IMR-90 (cell line): ENCODE results near the gene OR13C5. TPM values are rescaled to one million over a fixed set of nuclear protein-coding genes. Genes with fewer than 3 reads are reported as not detected.

Experiments used
- ATAC-seq: fragments of 200-7000 bp; cut with Tn5 transposase; 2 replicates; pipeline ENCODE4 v1.9.1; 2020; ENCODE audit warnings: low read depth, mild to moderate bottlenecking, moderate library complexity
- BruUV-seq: library from RNA; stranded (reverse); fragments of 400-500 nt; replicated peaks from 2 replicates; lab custom pipeline; 2021; lab: Mats Ljungman, UMichigan
- CTCF ChIA-PET: fragments of 300-600 bp; formaldehyde crosslinking; extraction: SDS; loops from one replicate; lab custom pipeline; 2021; ENCODE audit warnings: antibody characterized with exemption; lab: Yijun Ruan, JAX
- POLR2A ChIA-PET: fragments of 300-600 bp; sonication (Branson Sonifier 250); formaldehyde crosslinking; loops from one replicate; lab custom pipeline; 2022; ENCODE audit warnings: antibody characterized with exemption; ENCODE audit not compliant: unreplicated experiment; lab: Charles Lee
- DNase-seq: peaks from one replicate; pipeline ENCODE4 v3.0.0; 2013
- H2AFZ ChIP-seq: replicated peaks from 2 replicates; pipeline ENCODE3; 2013; ENCODE audit warnings: low read length, mild to moderate bottlenecking; ENCODE audit not compliant: poor library complexity
- H2AK5ac ChIP-seq: 2 replicates; pipeline ENCODE4 v1.6.1; 2013; ENCODE audit warnings: low read depth, low read length, inconsistent platforms
- H2AK9ac ChIP-seq: replicated peaks from 2 replicates; pipeline ENCODE3; 2013; ENCODE audit warnings: mild to moderate bottlenecking, low read depth, low read length, moderate library complexity; ENCODE audit not compliant: poor library complexity
- H2BK120ac ChIP-seq: 2 replicates; pipeline ENCODE4 v1.6.1; 2013; ENCODE audit warnings: low read depth, low read length, inconsistent platforms
- H2BK15ac ChIP-seq: 3 replicates; pipeline ENCODE4 v1.6.1; 2013; ENCODE audit warnings: low read depth, low read length, inconsistent platforms
- H2BK20ac ChIP-seq: 2 replicates; pipeline ENCODE4 v1.6.1; 2013; ENCODE audit warnings: low read depth, mild to moderate bottlenecking, inconsistent platforms, low read length, moderate library complexity
- H2BK5ac ChIP-seq: 2 replicates; pipeline ENCODE4 v1.6.1; 2013; ENCODE audit warnings: mild to moderate bottlenecking, low read depth, low read length, inconsistent platforms; ENCODE audit not compliant: poor library complexity, severe bottlenecking
- H3K14ac ChIP-seq: replicated peaks from 2 replicates; pipeline ENCODE4 v1.6.1; 2013; ENCODE audit warnings: low read depth, low read length, inconsistent platforms
- H3K18ac ChIP-seq: 2 replicates; pipeline ENCODE4 v1.6.1; 2013; ENCODE audit warnings: low read depth, low read length, control low read depth
- H3K23ac ChIP-seq: 2 replicates; pipeline ENCODE4 v1.6.1; 2013; ENCODE audit warnings: low read depth, low read length, inconsistent platforms
- H3K27ac ChIP-seq: 2 replicates; pipeline ENCODE4 v1.5.1; 2013; ENCODE audit warnings: mild to moderate bottlenecking, control low read depth, low read length; ENCODE audit not compliant: insufficient read depth
- H3K27me3 ChIP-seq: 2 replicates; pipeline ENCODE4 v1.6.1; 2013; ENCODE audit warnings: low read length; ENCODE audit not compliant: control insufficient read depth, insufficient read depth
- H3K36me3 ChIP-seq: 2 replicates; pipeline ENCODE4 v1.6.1; 2013; ENCODE audit warnings: low read length, mixed read lengths; ENCODE audit not compliant: control insufficient read depth, insufficient read depth
- H3K4ac ChIP-seq: 2 replicates; pipeline ENCODE4 v1.6.1; 2013; ENCODE audit warnings: low read depth, low read length, inconsistent platforms
- H3K4me1 ChIP-seq: 2 replicates; pipeline ENCODE4 v1.6.1; 2013; ENCODE audit warnings: low read length, mixed read lengths; ENCODE audit not compliant: control insufficient read depth, insufficient read depth
- H3K4me2 ChIP-seq: 2 replicates; pipeline ENCODE4 v1.6.1; 2013; ENCODE audit warnings: low read depth, mild to moderate bottlenecking, control low read depth, low read length, moderate library complexity
- H3K4me3 ChIP-seq: 2 replicates; pipeline ENCODE4 v1.5.1; 2013; ENCODE audit warnings: low read depth, mild to moderate bottlenecking, control low read depth, low read length, moderate library complexity; ENCODE audit not compliant: insufficient read depth
- H3K56ac ChIP-seq: 2 replicates; pipeline ENCODE4 v1.6.1; 2013; ENCODE audit warnings: low read length, inconsistent platforms; ENCODE audit not compliant: insufficient read depth; ENCODE audit errors: extremely low read depth
- H3K79me1 ChIP-seq, 2 experiments: 2 replicates each; pipeline ENCODE4 v1.6.1; 2013; ENCODE audit warnings: low read length in 2 of 2, inconsistent platforms in 1 of 2, low read depth in 1 of 2
- H3K9ac ChIP-seq: 2 replicates; pipeline ENCODE4 v1.6.1; 2013; ENCODE audit warnings: low read depth, low read length, control low read depth
- H3K9me1 ChIP-seq: 2 replicates; pipeline ENCODE4 v1.6.1; 2013; ENCODE audit warnings: low read length, inconsistent platforms; ENCODE audit not compliant: insufficient read depth
- H3K9me3 ChIP-seq: 2 replicates; pipeline ENCODE4 v1.6.1; 2013; ENCODE audit warnings: low read length; ENCODE audit not compliant: control insufficient read depth, insufficient read depth
- H4K20me1 ChIP-seq: 2 replicates; pipeline ENCODE4 v1.6.1; 2013; ENCODE audit warnings: low read length, inconsistent platforms; ENCODE audit not compliant: insufficient read depth
- H4K5ac ChIP-seq: 2 replicates; pipeline ENCODE4 v1.6.1; 2013; ENCODE audit warnings: mild to moderate bottlenecking, low read depth, low read length, control low read depth
- H4K8ac ChIP-seq, 2 experiments: 2 replicates each; pipeline ENCODE4 v1.6.1; 2013; ENCODE audit warnings: low read depth in 2 of 2, low read length in 2 of 2, control low read depth in 1 of 2, inconsistent platforms in 1 of 2
- H4K91ac ChIP-seq: 2 replicates; pipeline ENCODE4 v1.6.1; 2013; ENCODE audit warnings: low read depth, low read length, inconsistent platforms; ENCODE audit not compliant: insufficient read depth
- BHLHE40 ChIP-seq: fragments of 150-350 bp; IDR thresholded peaks from 2 replicates; pipeline ENCODE4 v1.6.1; 2016; ENCODE audit warnings: mild to moderate bottlenecking, low read depth, low read length
- CEBPB ChIP-seq: IDR thresholded peaks from 2 replicates; pipeline ENCODE4 v1.6.1; 2012; ENCODE audit warnings: low read depth, low read length, improper control_type of control experiment
- CHD1 ChIP-seq: IDR thresholded peaks from 2 replicates; pipeline ENCODE4 v1.6.1; 2012; ENCODE audit warnings: low read depth, low read length, improper control_type of control experiment
- CTCF ChIP-seq: conservative IDR thresholded peaks from 2 replicates; pipeline ENCODE4 v1.5.1; 2012; ENCODE audit warnings: mild to moderate bottlenecking, low read depth, low read length, improper control_type of control experiment
- FOS ChIP-seq: fragments of 150-350 bp; IDR thresholded peaks from 2 replicates; pipeline ENCODE4 v1.6.1; 2016; ENCODE audit warnings: low read depth, low read length
- MAFK ChIP-seq: IDR thresholded peaks from 2 replicates; pipeline ENCODE4 v1.6.1; 2012; ENCODE audit warnings: low read depth, low read length, improper control_type of control experiment
- MAZ ChIP-seq: IDR thresholded peaks from 2 replicates; pipeline ENCODE4 v1.6.1; 2012; ENCODE audit warnings: low read depth, mild to moderate bottlenecking, low read length, improper control_type of control experiment, moderate library complexity, borderline replicate concordance
- MXI1 ChIP-seq: IDR thresholded peaks from 2 replicates; pipeline ENCODE4 v1.6.1; 2012; ENCODE audit warnings: low read depth, mild to moderate bottlenecking, low read length, moderate library complexity, borderline replicate concordance
- NFE2L2 ChIP-seq: fragments of 150-350 bp; IDR thresholded peaks from 2 replicates; pipeline ENCODE4 v1.6.1; 2016; ENCODE audit warnings: low read depth, mild to moderate bottlenecking, low read length
- POLR2A ChIP-seq: IDR thresholded peaks from 2 replicates; pipeline ENCODE4 v1.6.1; 2012; ENCODE audit warnings: mild to moderate bottlenecking, low read depth, low read length
- RAD21 ChIP-seq: IDR thresholded peaks from 2 replicates; pipeline ENCODE4 v1.6.1; 2012; ENCODE audit warnings: low read length, improper control_type of control experiment
- RCOR1 ChIP-seq: IDR thresholded peaks from 2 replicates; pipeline ENCODE4 v1.6.1; 2012; ENCODE audit warnings: mild to moderate bottlenecking, low read length, improper control_type of control experiment; ENCODE audit not compliant: insufficient replicate concordance
- RFX5 ChIP-seq: IDR thresholded peaks from 2 replicates; pipeline ENCODE4 v1.8.0; 2012; ENCODE audit warnings: low read depth, mild to moderate bottlenecking, low read length, moderate library complexity
- SMC3 ChIP-seq: fragments of 150-350 bp; IDR thresholded peaks from 2 replicates; pipeline ENCODE4 v1.6.1; 2016; ENCODE audit warnings: low read depth, mild to moderate bottlenecking, antibody characterized with exemption, low read length, moderate library complexity
- WGBS, 2 experiments: methylation state at CpG; one replicate each; pipeline versions ENCODE4 v1.1.5 to v1.1.7; 2013; ENCODE audit warnings: missing lambda C conversion rate in 2 of 2; ENCODE audit not compliant: insufficient read length in 1 of 2; ENCODE audit errors: extremely low coverage in 2 of 2; 5-methylcytosine and 5-hydroxymethylcytosine counted together
- dilution Hi-C: fragments of 300-500 bp; cut with HindIII; formaldehyde crosslinking; loops from one replicate; pipeline ENCODE4 v1.14.3; 2018; ENCODE audit warnings: low sequenced_read_pairs; ENCODE audit not compliant: unreplicated experiment
- in situ Hi-C: fragments of 300-500 bp; cut with MboI; formaldehyde crosslinking; loops from 3 replicates; pipeline ENCODE4 v1.14.3; 2019; ENCODE audit warnings: low sequenced_read_pairs, inconsistent platforms, mixed read lengths
- intact Hi-C: fragments of 100-400 bp; cut with micrococcal nuclease; formaldehyde crosslinking; loops from 2 replicates; pipeline ENCODE4 v1.10.0; 2022
- polyA plus RNA-seq, 3 experiments: library from polyadenylated mRNA; depleted of rRNA; stranded (reverse); fragments of >200 nt; gene quantifications; 2 replicates each; pipeline ENCODE4 v1.2.3, GENCODE V29; 2012; ENCODE audit warnings: low replicate concordance in 1 of 3
- total RNA-seq: library from RNA; depleted of rRNA; stranded (reverse); fragments of >200 nt; gene quantifications from 2 replicates; pipeline ENCODE4 v1.2.3, GENCODE V29; 2012
- TF ChIP-seq, protein P1 (sequence below): fragments of 150-350 bp; IDR thresholded peaks from 2 replicates; pipeline ENCODE4 v1.6.1; 2016; ENCODE audit warnings: low read depth, mild to moderate bottlenecking, low read length, moderate library complexity, borderline replicate concordance
- TF ChIP-seq, protein P2 (sequence below): fragments of 150-350 bp; IDR thresholded peaks from 2 replicates; pipeline ENCODE4 v1.6.1; 2017; ENCODE audit warnings: mild to moderate bottlenecking, antibody characterized with exemption, low read length, low read depth

The OR13C5 gene
- total and polyA plus RNA-seq, 2 of the 4 experiments (the other 2 are of a cell fraction): not detected

- no peak overlapping the region for H2BK5ac ChIP-seq
Measured at GRCh38 chr9:104589626-104590025, 9.6 kb downstream of the OR13C5 start.

More at GRCh38 chr9:104589626-104590025, 9.6 kb downstream of the OR13C5 start:
- Histone ChIP-seq H2BK20ac (no peak overlapping the region), H3K79me1 (no peaks in the 10 kb centered on the region), H3K4me3 (no peak overlapping the region), H3K27ac (no peak overlapping the region), H2AK9ac (no peak overlapping the region), H3K4me2 (no peak overlapping the region), H2AFZ (no peak overlapping the region), H3K9ac (no peak overlapping the region), H2AK5ac (no peak overlapping the region), H3K14ac (no peak overlapping the region), H4K91ac (no peak overlapping the region), H2BK120ac (no peak overlapping the region), H3K18ac (no peak overlapping the region), H2BK15ac (no peak overlapping the region), H3K56ac (no peak overlapping the region), H3K9me1 (no peaks in the 10 kb centered on the region), H3K36me3 (no peaks in the 10 kb centered on the region), H4K5ac (no peak overlapping the region), H3K27me3 (no peaks in the 10 kb centered on the region), H3K23ac (no peak overlapping the region), H3K4me1 (no peaks in the 10 kb centered on the region), H4K20me1 (no peaks in the 10 kb centered on the region), H3K9me3 (no peaks in the 10 kb centered on the region), H4K8ac (no peak overlapping the region), H3K4ac (no peak overlapping the region)
- ChIA-PET POLR2A (no interaction called here), CTCF (no interaction called here)
- dilution Hi-C loops (no loop called here), intact Hi-C loops (no loop called here), in situ Hi-C loops (no loop called here)
- no peak for ATAC-seq
- no CpG with 5 or more reads among the region's 1 CpG for WGBS, 2 experiments
- DNase-seq: no peak
- TF ChIP-seq MAFK (no peak), SMC3 (no peak), CTCF (no peak), RCOR1 (no peak), MAZ (no peak), FOS (no peak), CEBPB (no peak), CHD1 (no peak), RAD21 (no peak), RFX5 (no peak), POLR2A (no peak), NFE2L2 (no peak), MXI1 (no peak), BHLHE40 (no peak)
- TF ChIP-seq, protein P1, sequence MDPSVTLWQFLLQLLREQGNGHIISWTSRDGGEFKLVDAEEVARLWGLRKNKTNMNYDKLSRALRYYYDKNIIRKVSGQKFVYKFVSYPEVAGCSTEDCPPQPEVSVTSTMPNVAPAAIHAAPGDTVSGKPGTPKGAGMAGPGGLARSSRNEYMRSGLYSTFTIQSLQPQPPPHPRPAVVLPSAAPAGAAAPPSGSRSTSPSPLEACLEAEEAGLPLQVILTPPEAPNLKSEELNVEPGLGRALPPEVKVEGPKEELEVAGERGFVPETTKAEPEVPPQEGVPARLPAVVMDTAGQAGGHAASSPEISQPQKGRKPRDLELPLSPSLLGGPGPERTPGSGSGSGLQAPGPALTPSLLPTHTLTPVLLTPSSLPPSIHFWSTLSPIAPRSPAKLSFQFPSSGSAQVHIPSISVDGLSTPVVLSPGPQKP: no peak
- TF ChIP-seq, protein P2, sequence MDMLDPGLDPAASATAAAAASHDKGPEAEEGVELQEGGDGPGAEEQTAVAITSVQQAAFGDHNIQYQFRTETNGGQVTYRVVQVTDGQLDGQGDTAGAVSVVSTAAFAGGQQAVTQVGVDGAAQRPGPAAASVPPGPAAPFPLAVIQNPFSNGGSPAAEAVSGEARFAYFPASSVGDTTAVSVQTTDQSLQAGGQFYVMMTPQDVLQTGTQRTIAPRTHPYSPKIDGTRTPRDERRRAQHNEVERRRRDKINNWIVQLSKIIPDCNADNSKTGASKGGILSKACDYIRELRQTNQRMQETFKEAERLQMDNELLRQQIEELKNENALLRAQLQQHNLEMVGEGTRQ: no peak
- no TSS peak for BruUV-seq
